IMR-90 (cell line): ENCODE data around the gene ZNF280B. TPM values are rescaled to one million over a fixed set of nuclear protein-coding genes. Genes with fewer than 3 reads are reported as not detected.

Experiments used
- ATAC-seq: fragments of 200-7000 bp; cut with Tn5 transposase; 2 replicates; pipeline ENCODE4 v1.9.1; 2020; ENCODE audit warnings: low read depth, mild to moderate bottlenecking, moderate library complexity
- BruUV-seq: library from RNA; stranded (reverse); fragments of 400-500 nt; replicated peaks from 2 replicates; lab custom pipeline; 2021; lab: Mats Ljungman, UMichigan
- CTCF ChIA-PET: fragments of 300-600 bp; formaldehyde crosslinking; extraction: SDS; loops from one replicate; lab custom pipeline; 2021; ENCODE audit warnings: antibody characterized with exemption; lab: Yijun Ruan, JAX
- POLR2A ChIA-PET: fragments of 300-600 bp; sonication (Branson Sonifier 250); formaldehyde crosslinking; loops from one replicate; lab custom pipeline; 2022; ENCODE audit warnings: antibody characterized with exemption; ENCODE audit not compliant: unreplicated experiment; lab: Charles Lee
- DNase-seq: peaks from one replicate; pipeline ENCODE4 v3.0.0; 2013
- H2AFZ ChIP-seq: replicated peaks from 2 replicates; pipeline ENCODE3; 2013; ENCODE audit warnings: low read length, mild to moderate bottlenecking; ENCODE audit not compliant: poor library complexity
- H2AK5ac ChIP-seq: 2 replicates; pipeline ENCODE4 v1.6.1; 2013; ENCODE audit warnings: low read depth, low read length, inconsistent platforms
- H2AK9ac ChIP-seq: replicated peaks from 2 replicates; pipeline ENCODE3; 2013; ENCODE audit warnings: mild to moderate bottlenecking, low read depth, low read length, moderate library complexity; ENCODE audit not compliant: poor library complexity
- H2BK120ac ChIP-seq: 2 replicates; pipeline ENCODE4 v1.6.1; 2013; ENCODE audit warnings: low read depth, low read length, inconsistent platforms
- H2BK15ac ChIP-seq: 3 replicates; pipeline ENCODE4 v1.6.1; 2013; ENCODE audit warnings: low read depth, low read length, inconsistent platforms
- H2BK20ac ChIP-seq: 2 replicates; pipeline ENCODE4 v1.6.1; 2013; ENCODE audit warnings: low read depth, mild to moderate bottlenecking, inconsistent platforms, low read length, moderate library complexity
- H2BK5ac ChIP-seq: 2 replicates; pipeline ENCODE4 v1.6.1; 2013; ENCODE audit warnings: mild to moderate bottlenecking, low read depth, low read length, inconsistent platforms; ENCODE audit not compliant: poor library complexity, severe bottlenecking
- H3K14ac ChIP-seq: replicated peaks from 2 replicates; pipeline ENCODE4 v1.6.1; 2013; ENCODE audit warnings: low read depth, low read length, inconsistent platforms
- H3K18ac ChIP-seq: 2 replicates; pipeline ENCODE4 v1.6.1; 2013; ENCODE audit warnings: low read depth, low read length, control low read depth
- H3K23ac ChIP-seq: 2 replicates; pipeline ENCODE4 v1.6.1; 2013; ENCODE audit warnings: low read depth, low read length, inconsistent platforms
- H3K27ac ChIP-seq: 2 replicates; pipeline ENCODE4 v1.5.1; 2013; ENCODE audit warnings: mild to moderate bottlenecking, control low read depth, low read length; ENCODE audit not compliant: insufficient read depth
- H3K27me3 ChIP-seq: 2 replicates; pipeline ENCODE4 v1.6.1; 2013; ENCODE audit warnings: low read length; ENCODE audit not compliant: control insufficient read depth, insufficient read depth
- H3K36me3 ChIP-seq: 2 replicates; pipeline ENCODE4 v1.6.1; 2013; ENCODE audit warnings: low read length, mixed read lengths; ENCODE audit not compliant: control insufficient read depth, insufficient read depth
- H3K4ac ChIP-seq: 2 replicates; pipeline ENCODE4 v1.6.1; 2013; ENCODE audit warnings: low read depth, low read length, inconsistent platforms
- H3K4me1 ChIP-seq: 2 replicates; pipeline ENCODE4 v1.6.1; 2013; ENCODE audit warnings: low read length, mixed read lengths; ENCODE audit not compliant: control insufficient read depth, insufficient read depth
- H3K4me2 ChIP-seq: 2 replicates; pipeline ENCODE4 v1.6.1; 2013; ENCODE audit warnings: low read depth, mild to moderate bottlenecking, control low read depth, low read length, moderate library complexity
- H3K4me3 ChIP-seq: 2 replicates; pipeline ENCODE4 v1.5.1; 2013; ENCODE audit warnings: low read depth, mild to moderate bottlenecking, control low read depth, low read length, moderate library complexity; ENCODE audit not compliant: insufficient read depth
- H3K56ac ChIP-seq: 2 replicates; pipeline ENCODE4 v1.6.1; 2013; ENCODE audit warnings: low read length, inconsistent platforms; ENCODE audit not compliant: insufficient read depth; ENCODE audit errors: extremely low read depth
- H3K79me1 ChIP-seq, 2 experiments: 2 replicates each; pipeline ENCODE4 v1.6.1; 2013; ENCODE audit warnings: low read length in 2 of 2, inconsistent platforms in 1 of 2, low read depth in 1 of 2
- H3K9ac ChIP-seq: 2 replicates; pipeline ENCODE4 v1.6.1; 2013; ENCODE audit warnings: low read depth, low read length, control low read depth
- H3K9me1 ChIP-seq: 2 replicates; pipeline ENCODE4 v1.6.1; 2013; ENCODE audit warnings: low read length, inconsistent platforms; ENCODE audit not compliant: insufficient read depth
- H3K9me3 ChIP-seq: 2 replicates; pipeline ENCODE4 v1.6.1; 2013; ENCODE audit warnings: low read length; ENCODE audit not compliant: control insufficient read depth, insufficient read depth
- H4K20me1 ChIP-seq: 2 replicates; pipeline ENCODE4 v1.6.1; 2013; ENCODE audit warnings: low read length, inconsistent platforms; ENCODE audit not compliant: insufficient read depth
- H4K5ac ChIP-seq: 2 replicates; pipeline ENCODE4 v1.6.1; 2013; ENCODE audit warnings: mild to moderate bottlenecking, low read depth, low read length, control low read depth
- H4K8ac ChIP-seq, 2 experiments: 2 replicates each; pipeline ENCODE4 v1.6.1; 2013; ENCODE audit warnings: low read depth in 2 of 2, low read length in 2 of 2, control low read depth in 1 of 2, inconsistent platforms in 1 of 2
- H4K91ac ChIP-seq: 2 replicates; pipeline ENCODE4 v1.6.1; 2013; ENCODE audit warnings: low read depth, low read length, inconsistent platforms; ENCODE audit not compliant: insufficient read depth
- BHLHE40 ChIP-seq: fragments of 150-350 bp; IDR thresholded peaks from 2 replicates; pipeline ENCODE4 v1.6.1; 2016; ENCODE audit warnings: mild to moderate bottlenecking, low read depth, low read length
- CEBPB ChIP-seq: IDR thresholded peaks from 2 replicates; pipeline ENCODE4 v1.6.1; 2012; ENCODE audit warnings: low read depth, low read length, improper control_type of control experiment
- CHD1 ChIP-seq: IDR thresholded peaks from 2 replicates; pipeline ENCODE4 v1.6.1; 2012; ENCODE audit warnings: low read depth, low read length, improper control_type of control experiment
- FOS ChIP-seq: fragments of 150-350 bp; IDR thresholded peaks from 2 replicates; pipeline ENCODE4 v1.6.1; 2016; ENCODE audit warnings: low read depth, low read length
- MAFK ChIP-seq: IDR thresholded peaks from 2 replicates; pipeline ENCODE4 v1.6.1; 2012; ENCODE audit warnings: low read depth, low read length, improper control_type of control experiment
- MAZ ChIP-seq: IDR thresholded peaks from 2 replicates; pipeline ENCODE4 v1.6.1; 2012; ENCODE audit warnings: low read depth, mild to moderate bottlenecking, low read length, improper control_type of control experiment, moderate library complexity, borderline replicate concordance
- MXI1 ChIP-seq: IDR thresholded peaks from 2 replicates; pipeline ENCODE4 v1.6.1; 2012; ENCODE audit warnings: low read depth, mild to moderate bottlenecking, low read length, moderate library complexity, borderline replicate concordance
- NFE2L2 ChIP-seq: fragments of 150-350 bp; IDR thresholded peaks from 2 replicates; pipeline ENCODE4 v1.6.1; 2016; ENCODE audit warnings: low read depth, mild to moderate bottlenecking, low read length
- POLR2A ChIP-seq: IDR thresholded peaks from 2 replicates; pipeline ENCODE4 v1.6.1; 2012; ENCODE audit warnings: mild to moderate bottlenecking, low read depth, low read length
- RAD21 ChIP-seq: IDR thresholded peaks from 2 replicates; pipeline ENCODE4 v1.6.1; 2012; ENCODE audit warnings: low read length, improper control_type of control experiment
- RCOR1 ChIP-seq: IDR thresholded peaks from 2 replicates; pipeline ENCODE4 v1.6.1; 2012; ENCODE audit warnings: mild to moderate bottlenecking, low read length, improper control_type of control experiment; ENCODE audit not compliant: insufficient replicate concordance
- RFX5 ChIP-seq: IDR thresholded peaks from 2 replicates; pipeline ENCODE4 v1.8.0; 2012; ENCODE audit warnings: low read depth, mild to moderate bottlenecking, low read length, moderate library complexity
- SMC3 ChIP-seq: fragments of 150-350 bp; IDR thresholded peaks from 2 replicates; pipeline ENCODE4 v1.6.1; 2016; ENCODE audit warnings: low read depth, mild to moderate bottlenecking, antibody characterized with exemption, low read length, moderate library complexity
- WGBS, 2 experiments: methylation state at CpG; one replicate each; pipeline versions ENCODE4 v1.1.5 to v1.1.7; 2013; ENCODE audit warnings: missing lambda C conversion rate in 2 of 2; ENCODE audit not compliant: insufficient read length in 1 of 2; ENCODE audit errors: extremely low coverage in 2 of 2; 5-methylcytosine and 5-hydroxymethylcytosine counted together
- dilution Hi-C: fragments of 300-500 bp; cut with HindIII; formaldehyde crosslinking; loops from one replicate; pipeline ENCODE4 v1.14.3; 2018; ENCODE audit warnings: low sequenced_read_pairs; ENCODE audit not compliant: unreplicated experiment
- in situ Hi-C: fragments of 300-500 bp; cut with MboI; formaldehyde crosslinking; loops from 3 replicates; pipeline ENCODE4 v1.14.3; 2019; ENCODE audit warnings: low sequenced_read_pairs, inconsistent platforms, mixed read lengths
- intact Hi-C: fragments of 100-400 bp; cut with micrococcal nuclease; formaldehyde crosslinking; loops from 2 replicates; pipeline ENCODE4 v1.10.0; 2022
- polyA plus RNA-seq, 3 experiments: library from polyadenylated mRNA; depleted of rRNA; stranded (reverse); fragments of >200 nt; gene quantifications; 2 replicates each; pipeline ENCODE4 v1.2.3, GENCODE V29; 2012; ENCODE audit warnings: low replicate concordance in 1 of 3
- total RNA-seq: library from RNA; depleted of rRNA; stranded (reverse); fragments of >200 nt; gene quantifications from 2 replicates; pipeline ENCODE4 v1.2.3, GENCODE V29; 2012
- TF ChIP-seq, protein P1 (sequence below): fragments of 150-350 bp; IDR thresholded peaks from 2 replicates; pipeline ENCODE4 v1.6.1; 2017; ENCODE audit warnings: mild to moderate bottlenecking, antibody characterized with exemption, low read length, low read depth

ZNF280B gene
- total and polyA plus RNA-seq, 2 of the 4 experiments (the other 2 are of a cell fraction): 0.65 to 1.4 TPM

DNA sequence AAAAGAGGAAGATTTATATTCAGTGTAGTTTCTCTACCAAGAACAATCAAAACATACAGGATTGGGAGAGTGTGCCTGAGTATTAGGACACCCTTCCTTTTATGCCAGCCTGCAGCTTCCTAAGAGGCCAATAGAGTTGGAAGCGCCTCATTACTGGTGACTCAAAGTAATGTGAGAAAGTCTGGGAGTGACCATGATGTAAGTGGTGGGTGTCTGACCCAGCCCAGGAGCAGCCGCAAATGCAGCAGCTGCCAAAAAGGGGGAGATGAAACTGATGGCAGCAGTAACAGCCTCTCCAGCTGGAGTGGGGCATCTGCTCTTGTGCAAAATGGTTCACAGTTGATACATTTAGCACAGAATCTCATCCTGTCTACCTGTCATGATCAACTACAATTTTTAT is 62.0 kb downstream of the ZNF280B start:
- in situ Hi-C loops: no loop called here
- Histone ChIP-seq H3K9me1 (no peaks in the 10 kb centered on the region), H3K4ac (no peak overlapping the region), H2BK15ac (no peak overlapping the region), H2AK5ac (no peak overlapping the region), H3K4me2 (no peak overlapping the region), H3K4me3 (no peak overlapping the region), H2AK9ac (no peak overlapping the region), H3K36me3 (no peaks in the 10 kb centered on the region), H3K18ac (no peak overlapping the region), H3K9me3 (no peaks in the 10 kb centered on the region), H4K5ac (no peak overlapping the region), H3K14ac (no peak overlapping the region), H4K8ac (no peak overlapping the region), H4K20me1 (no peaks in the 10 kb centered on the region), H3K9ac (no peak overlapping the region), H3K27ac (no peak overlapping the region), H3K23ac (no peak overlapping the region), H2AFZ (no peak overlapping the region), H3K56ac (no peak overlapping the region), H3K4me1 (no peaks in the 10 kb centered on the region), H2BK20ac (no peak overlapping the region), H3K27me3 (peaks cover 6% of the 10 kb centered on the region), H4K91ac (no peak overlapping the region), H3K79me1 (no peaks in the 10 kb centered on the region), H2BK5ac (no peak overlapping the region), H2BK120ac (no peak overlapping the region)
- TF ChIP-seq CHD1 (no peak), RAD21 (no peak), RCOR1 (no peak), MAZ (no peak), BHLHE40 (no peak), NFE2L2 (no peak), MXI1 (no peak), RFX5 (no peak), FOS (no peak), SMC3 (no peak), POLR2A (no peak), CEBPB (no peak), MAFK (no peak)
- TF ChIP-seq, protein P1, sequence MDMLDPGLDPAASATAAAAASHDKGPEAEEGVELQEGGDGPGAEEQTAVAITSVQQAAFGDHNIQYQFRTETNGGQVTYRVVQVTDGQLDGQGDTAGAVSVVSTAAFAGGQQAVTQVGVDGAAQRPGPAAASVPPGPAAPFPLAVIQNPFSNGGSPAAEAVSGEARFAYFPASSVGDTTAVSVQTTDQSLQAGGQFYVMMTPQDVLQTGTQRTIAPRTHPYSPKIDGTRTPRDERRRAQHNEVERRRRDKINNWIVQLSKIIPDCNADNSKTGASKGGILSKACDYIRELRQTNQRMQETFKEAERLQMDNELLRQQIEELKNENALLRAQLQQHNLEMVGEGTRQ: no peak
- DNase-seq: no peak
- no TSS peak for BruUV-seq
- CTCF ChIA-PET: no interaction called here
- no CpG with 5 or more reads among the region's 2 CpGs for WGBS, 2 experiments
- POLR2A ChIA-PET: no interaction called here
- ATAC-seq: no peak
- intact Hi-C loops: no loop called here
- dilution Hi-C loops: no loop called here
